Parathyroid adenoma (tissue), 2 donors: ENCODE measurements around the gene TIMP4.

Source experiments
- H2AFZ ChIP-seq: fragments of 300-600 bp; sonication (generic); one replicate; pipeline ENCODE4 v1.7.0; 2017; ENCODE audit warnings: antibody characterized with exemption, mild to moderate bottlenecking
- H3K27ac ChIP-seq: fragments of 300-600 bp; sonication (generic); one replicate; pipeline ENCODE4 v1.7.0; 2017
- H3K27me3 ChIP-seq: fragments of 300-600 bp; sonication (generic); one replicate; pipeline ENCODE4 v1.7.0; 2017; ENCODE audit warnings: low read length; ENCODE audit not compliant: control insufficient read depth, insufficient read depth
- H3K36me3 ChIP-seq: fragments of 300-600 bp; sonication (generic); one replicate; pipeline ENCODE4 v1.7.0; 2017; ENCODE audit warnings: low read length; ENCODE audit not compliant: control insufficient read depth, insufficient read depth
- H3K4me1 ChIP-seq: fragments of 300-600 bp; sonication (generic); one replicate; pipeline ENCODE4 v1.7.0; 2017; ENCODE audit warnings: control low read depth
- H3K4me2 ChIP-seq: fragments of 300-600 bp; sonication (generic); one replicate; pipeline ENCODE4 v1.7.0; 2017; ENCODE audit warnings: low read length
- H3K4me3 ChIP-seq: fragments of 300-600 bp; sonication (generic); one replicate; pipeline ENCODE4 v1.7.0; 2017; ENCODE audit warnings: low read depth, low read length
- H3K79me2 ChIP-seq: fragments of 300-600 bp; sonication (generic); one replicate; pipeline ENCODE4 v1.7.0; 2017; ENCODE audit warnings: control low read depth
- H3K9ac ChIP-seq: fragments of 300-600 bp; sonication (generic); one replicate; pipeline ENCODE4 v1.7.0; 2017; ENCODE audit warnings: mild to moderate bottlenecking
- H3K9me3 ChIP-seq: fragments of 300-600 bp; sonication (generic); one replicate; pipeline ENCODE4 v1.7.0; 2017; ENCODE audit warnings: low read length; ENCODE audit not compliant: control insufficient read depth
- TF ChIP-seq, protein P1 (sequence below): fragments of 300-600 bp; sonication (generic); IDR thresholded peaks from one replicate; pipeline ENCODE4 v1.7.0; 2017; ENCODE audit warnings: antibody characterized with exemption, mild to moderate bottlenecking
- donor health status: primary hyperparathyroidism.

TIMP4 gene

DNA sequence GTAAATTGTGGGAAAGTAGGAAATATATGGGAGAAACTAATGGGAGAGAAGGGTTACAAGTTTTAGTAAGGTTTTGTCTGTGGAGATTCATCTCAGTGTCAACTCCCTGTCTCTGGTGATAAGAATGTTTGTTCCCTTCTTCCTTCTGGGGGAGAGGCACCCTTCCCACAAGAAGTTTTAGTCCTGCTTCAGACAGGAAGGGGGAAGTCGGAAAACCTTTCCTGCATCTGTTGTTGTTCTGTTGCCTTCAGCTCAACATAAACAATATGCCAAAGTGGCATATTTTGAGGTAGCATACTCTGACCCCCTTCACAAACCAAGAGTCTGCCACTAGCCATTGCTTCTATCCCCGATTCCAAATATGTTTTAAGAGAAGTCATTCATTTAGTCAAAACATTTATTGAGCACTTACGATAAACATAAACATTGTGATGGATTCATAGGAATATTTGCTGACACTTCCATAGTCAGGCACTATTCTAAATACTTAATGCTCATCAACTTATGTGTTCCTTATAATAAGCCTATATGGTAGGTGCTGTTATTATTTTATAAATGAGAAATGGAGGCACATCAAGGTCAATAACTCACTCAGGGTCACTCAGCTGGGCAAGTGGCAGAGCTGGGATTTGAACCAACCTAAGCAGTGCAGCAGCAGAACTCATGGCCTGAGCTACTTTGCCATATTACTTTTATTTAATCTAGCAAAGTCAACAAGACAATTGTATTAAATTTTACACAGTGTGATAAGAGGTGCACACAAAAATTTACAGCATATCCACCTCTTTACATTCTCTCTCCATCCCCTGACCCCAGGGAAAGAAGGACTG, 34.2 kb upstream of the TIMP4 start:
- H3K9me3 ChIP-seq: no peaks in the 10 kb centered on the region
- no peak overlapping the region for H3K27ac ChIP-seq
- H3K4me3 ChIP-seq: no peak overlapping the region
- H3K27me3 ChIP-seq: no peaks in the 10 kb centered on the region
- peaks cover 20% of the 10 kb centered on the region for H3K4me1 ChIP-seq
- no peaks in the 10 kb centered on the region for H3K36me3 ChIP-seq
- no peak overlapping the region for H3K4me2 ChIP-seq
- no peak overlapping the region for H2AFZ ChIP-seq
- no peaks in the 10 kb centered on the region for H3K79me2 ChIP-seq
- H3K9ac ChIP-seq: no peak overlapping the region
- TF ChIP-seq, protein P1, sequence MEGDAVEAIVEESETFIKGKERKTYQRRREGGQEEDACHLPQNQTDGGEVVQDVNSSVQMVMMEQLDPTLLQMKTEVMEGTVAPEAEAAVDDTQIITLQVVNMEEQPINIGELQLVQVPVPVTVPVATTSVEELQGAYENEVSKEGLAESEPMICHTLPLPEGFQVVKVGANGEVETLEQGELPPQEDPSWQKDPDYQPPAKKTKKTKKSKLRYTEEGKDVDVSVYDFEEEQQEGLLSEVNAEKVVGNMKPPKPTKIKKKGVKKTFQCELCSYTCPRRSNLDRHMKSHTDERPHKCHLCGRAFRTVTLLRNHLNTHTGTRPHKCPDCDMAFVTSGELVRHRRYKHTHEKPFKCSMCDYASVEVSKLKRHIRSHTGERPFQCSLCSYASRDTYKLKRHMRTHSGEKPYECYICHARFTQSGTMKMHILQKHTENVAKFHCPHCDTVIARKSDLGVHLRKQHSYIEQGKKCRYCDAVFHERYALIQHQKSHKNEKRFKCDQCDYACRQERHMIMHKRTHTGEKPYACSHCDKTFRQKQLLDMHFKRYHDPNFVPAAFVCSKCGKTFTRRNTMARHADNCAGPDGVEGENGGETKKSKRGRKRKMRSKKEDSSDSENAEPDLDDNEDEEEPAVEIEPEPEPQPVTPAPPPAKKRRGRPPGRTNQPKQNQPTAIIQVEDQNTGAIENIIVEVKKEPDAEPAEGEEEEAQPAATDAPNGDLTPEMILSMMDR: no peak

DNA sequence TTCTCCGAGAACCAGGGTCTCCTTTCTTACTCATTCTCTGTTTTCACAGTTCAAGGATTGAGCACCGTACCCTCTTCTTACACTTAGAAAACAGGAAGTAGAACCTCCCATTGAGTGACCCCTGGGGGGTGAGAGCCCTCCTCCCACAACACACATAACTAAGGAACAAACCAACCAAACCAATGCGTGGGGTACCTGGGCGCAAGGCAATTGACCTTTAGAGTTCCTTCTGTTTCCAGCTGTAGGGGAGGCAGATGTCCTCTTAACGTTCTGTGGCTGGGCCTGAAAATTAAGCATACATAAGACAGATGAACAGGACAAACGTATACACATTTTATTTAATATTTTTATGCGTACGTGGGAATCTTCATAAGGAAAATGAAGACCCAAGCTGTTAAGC, 33.5 kb upstream of the TIMP4 start:
- TF ChIP-seq, protein P1: no peak
- no peak overlapping the region for H3K9ac ChIP-seq

DNA sequence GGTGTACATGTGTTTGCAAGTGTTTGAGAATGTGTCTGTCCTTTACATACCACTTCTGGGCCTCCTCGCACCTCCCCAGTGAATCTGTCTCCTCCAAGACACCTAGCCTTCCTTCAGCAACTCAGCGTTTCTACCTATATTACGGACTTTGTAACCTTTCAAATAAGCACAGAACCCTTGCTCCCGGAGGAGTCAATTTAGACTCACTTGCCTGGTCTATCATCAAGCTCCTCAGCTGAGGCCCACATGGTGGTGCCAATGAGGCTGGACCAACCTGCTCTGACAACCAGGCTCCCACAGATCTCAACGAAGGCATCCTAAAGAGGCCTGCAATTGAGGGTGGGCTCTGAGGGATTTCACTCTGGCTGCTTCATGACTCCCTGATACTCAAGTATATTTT, 32.8 kb upstream of the TIMP4 start:
- TF ChIP-seq, protein P1: no peak
- H3K79me2 ChIP-seq: no peaks in the 10 kb centered on the region
- H3K9me3 ChIP-seq: no peaks in the 10 kb centered on the region
- H3K4me1 ChIP-seq: peaks cover 10% of the 10 kb centered on the region
- H3K9ac ChIP-seq: no peak overlapping the region
- no peak overlapping the region for H2AFZ ChIP-seq
- no peak overlapping the region for H3K27ac ChIP-seq
- no peaks in the 10 kb centered on the region for H3K36me3 ChIP-seq
- no peaks in the 10 kb centered on the region for H3K27me3 ChIP-seq
- H3K4me2 ChIP-seq: no peak overlapping the region
- no peak overlapping the region for H3K4me3 ChIP-seq

More for the DNA sequence above, 33.5 kb upstream of the TIMP4 start:
- Histone ChIP-seq H3K27me3 (no peaks in the 10 kb centered on the region), H3K36me3 (no peaks in the 10 kb centered on the region), H3K4me3 (no peak overlapping the region), H3K9me3 (no peaks in the 10 kb centered on the region), H3K4me1 (peaks cover 16% of the 10 kb centered on the region), H3K79me2 (no peaks in the 10 kb centered on the region), H2AFZ (no peak overlapping the region), H3K4me2 (no peak overlapping the region), H3K27ac (no peak overlapping the region)

DNA sequence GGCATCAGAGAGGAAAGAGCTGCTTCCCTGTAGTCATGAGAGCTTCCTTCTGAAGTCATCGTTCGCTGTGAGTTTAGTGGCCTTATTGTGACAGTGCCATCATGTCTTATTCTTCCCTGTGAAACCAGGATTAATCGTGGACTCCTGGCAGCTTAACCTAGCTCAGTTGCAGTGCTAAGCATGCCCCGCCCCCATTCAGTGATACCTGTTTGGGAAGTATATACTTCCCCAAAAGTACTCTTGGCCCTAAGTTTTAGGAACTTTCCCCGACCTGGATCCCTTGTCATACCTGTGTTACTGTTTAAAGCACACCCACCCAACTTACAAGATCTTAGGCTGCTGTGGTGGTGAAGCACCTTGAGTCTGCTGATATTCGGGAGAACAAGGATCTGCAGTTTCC, 32.1 kb upstream of the TIMP4 start:
- no peak overlapping the region for H3K9ac ChIP-seq
- H3K4me1 ChIP-seq: peaks cover 9% of the 10 kb centered on the region
- no peaks in the 10 kb centered on the region for H3K36me3 ChIP-seq
- H3K27me3 ChIP-seq: no peaks in the 10 kb centered on the region
- no peaks in the 10 kb centered on the region for H3K79me2 ChIP-seq
- H3K4me3 ChIP-seq: no peak overlapping the region
- H2AFZ ChIP-seq: no peak overlapping the region
- TF ChIP-seq, protein P1: no peak
- no peak overlapping the region for H3K27ac ChIP-seq
- H3K4me2 ChIP-seq: no peak overlapping the region
- H3K9me3 ChIP-seq: no peaks in the 10 kb centered on the region
